DMS79 treated with DMSO at 0.1 percent for 48 hours (cell line): ENCODE data around the gene RBM6.

ENCODE experiments used
- DNase-seq: peaks from one replicate; lab custom pipeline; 2025; lab: John Stamatoyannopoulos, UW

RBM6 gene

DNA sequence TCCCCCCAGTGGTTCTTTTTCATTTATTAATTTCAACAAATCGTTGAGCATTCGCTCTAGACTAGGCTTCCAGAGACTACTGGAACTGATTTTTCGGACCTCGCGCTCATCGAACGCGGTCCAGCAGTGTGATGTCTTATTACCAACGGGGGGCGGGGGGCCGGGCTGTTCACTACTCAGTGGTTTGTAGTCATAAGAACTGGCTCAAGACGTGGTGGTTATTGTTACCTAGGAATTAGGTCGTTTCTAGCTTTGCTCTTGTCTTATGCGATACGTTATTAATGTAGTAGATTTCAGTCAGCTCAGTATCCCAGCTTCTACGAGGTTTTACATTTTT, 149.6 kb downstream of the RBM6 start:
- DNase-seq: no peak

DNA sequence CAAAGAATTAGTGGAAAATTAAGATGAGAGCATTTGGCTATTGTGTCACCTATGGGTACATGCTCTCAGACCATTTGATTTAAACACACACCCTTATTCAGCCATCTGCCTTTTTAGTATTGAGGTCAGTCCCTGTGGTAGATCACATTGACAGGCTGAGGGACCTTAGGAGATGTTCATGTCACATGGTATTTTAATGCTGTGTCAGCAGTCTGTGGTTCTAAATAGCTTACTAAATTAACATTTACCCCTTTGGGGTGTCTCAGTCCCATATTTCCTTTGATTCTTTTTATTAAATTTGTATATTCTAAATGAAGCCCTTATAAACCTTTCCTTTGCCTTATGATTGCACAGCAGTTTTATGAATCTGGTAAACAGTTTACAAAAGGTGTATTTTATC, 151.0 kb downstream of the RBM6 start:
- DNase-seq: no peak

DNA sequence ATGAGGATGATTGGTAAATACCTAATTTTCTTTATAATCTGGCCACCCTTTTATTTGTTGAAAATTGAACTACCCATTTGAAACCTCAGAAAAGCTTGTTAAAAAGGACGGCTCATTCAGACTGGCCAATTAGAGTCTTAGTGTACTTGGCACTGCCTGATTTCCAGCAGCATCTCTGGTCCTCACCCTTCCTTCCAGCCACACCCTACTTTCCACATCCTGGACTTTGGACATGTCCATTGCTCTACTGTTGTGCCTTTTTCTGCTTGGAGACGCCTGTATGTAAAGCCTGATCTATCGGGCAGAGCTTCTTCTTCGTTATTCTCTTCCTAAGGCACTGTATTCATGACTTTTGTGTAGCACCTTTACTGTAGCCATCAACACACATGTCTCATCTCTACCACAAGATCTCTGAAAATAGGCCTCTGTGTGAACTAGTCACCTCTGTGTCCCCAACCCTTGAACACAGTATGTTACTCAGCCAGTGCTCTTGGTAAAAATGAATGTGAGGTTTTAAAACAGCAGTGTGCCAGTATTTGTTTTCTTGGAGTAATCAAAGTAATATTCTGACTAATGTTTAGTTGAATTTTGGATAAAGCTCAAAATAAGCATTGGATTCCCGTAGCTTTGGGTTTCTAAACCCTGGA, 155.5 kb downstream of the RBM6 start:
- DNase-seq: no peak

DNA sequence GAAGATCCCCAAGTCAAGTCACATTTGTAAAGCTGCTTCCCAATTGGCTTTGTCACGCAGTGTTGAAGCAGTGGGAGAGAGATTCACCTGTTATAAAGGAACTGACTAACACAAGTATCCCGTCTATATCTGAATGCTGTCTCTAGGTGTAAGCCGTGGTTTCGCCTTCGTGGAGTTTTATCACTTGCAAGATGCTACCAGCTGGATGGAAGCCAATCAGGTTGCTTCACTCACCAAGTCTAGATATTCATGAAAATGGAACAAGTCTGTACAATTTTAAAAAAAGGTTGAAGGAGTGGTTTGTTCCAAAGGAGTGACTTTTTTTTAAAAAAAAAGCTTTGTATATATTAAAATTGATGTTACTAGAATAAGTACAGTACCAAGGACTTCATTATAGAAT, 160.4 kb downstream of the RBM6 start:
- DNase-seq: no peak

DNA sequence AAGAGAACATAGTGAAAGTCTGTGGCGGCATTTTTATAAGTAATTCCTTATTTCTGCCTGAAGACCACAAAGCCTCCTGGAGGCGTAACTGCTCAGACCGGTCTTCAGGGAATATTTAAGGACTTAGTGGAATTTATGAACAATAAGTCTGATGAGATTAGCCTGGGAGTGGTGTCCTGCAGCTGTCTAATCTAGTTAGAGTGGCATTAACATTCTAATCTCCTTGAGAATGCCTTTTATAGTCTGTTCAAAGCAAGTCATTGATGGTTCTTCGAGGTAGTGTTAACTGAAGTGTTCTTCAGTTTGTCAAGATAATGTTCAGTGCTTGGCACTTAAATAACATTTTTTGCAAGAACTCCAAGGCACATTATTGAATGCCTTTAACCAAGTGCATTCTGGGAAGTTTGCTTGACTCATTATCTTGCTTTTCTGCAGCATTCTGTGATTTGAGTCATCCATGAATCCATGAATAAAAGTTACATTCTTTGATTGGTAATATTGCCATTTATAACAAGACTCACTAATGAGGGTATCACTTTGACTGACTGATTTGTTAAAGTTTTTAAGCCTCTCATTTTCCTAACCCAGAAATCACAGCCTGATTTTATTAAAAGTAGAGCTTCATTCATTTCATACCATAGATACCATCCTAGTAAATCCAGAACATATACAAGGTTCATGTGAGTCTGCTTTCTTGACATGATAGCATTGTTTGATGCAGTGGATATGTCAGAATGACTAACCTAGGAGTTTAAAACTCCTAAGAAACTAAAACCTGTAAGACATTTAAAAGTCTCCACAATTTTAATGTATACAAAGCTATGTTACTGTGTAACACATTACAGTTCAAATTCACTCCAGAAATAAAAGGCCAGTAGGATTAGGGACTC, 161.3 kb downstream of the RBM6 start:
- DNase-seq: peak; percentile 54

DNA sequence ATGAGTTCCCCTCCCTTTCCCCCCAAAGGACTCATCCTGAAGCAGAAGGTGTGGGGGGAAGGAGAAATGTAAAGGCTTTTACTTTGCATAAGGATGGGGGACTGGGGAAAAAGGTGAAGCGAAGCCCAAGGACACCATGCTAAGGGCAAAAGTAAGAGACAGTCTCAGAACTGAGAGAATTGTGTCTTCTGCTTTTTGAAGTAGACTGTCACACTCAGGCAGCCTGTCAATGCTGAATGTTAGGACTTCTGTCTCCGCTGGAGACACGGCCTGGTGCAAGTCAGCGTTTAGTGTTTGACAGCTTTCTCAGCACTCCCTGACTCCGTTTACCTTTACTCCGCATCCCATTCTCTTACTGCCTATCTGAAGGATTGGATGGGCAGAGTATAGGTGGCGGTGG, 162.6 kb downstream of the RBM6 start:
- no peak for DNase-seq

DNA sequence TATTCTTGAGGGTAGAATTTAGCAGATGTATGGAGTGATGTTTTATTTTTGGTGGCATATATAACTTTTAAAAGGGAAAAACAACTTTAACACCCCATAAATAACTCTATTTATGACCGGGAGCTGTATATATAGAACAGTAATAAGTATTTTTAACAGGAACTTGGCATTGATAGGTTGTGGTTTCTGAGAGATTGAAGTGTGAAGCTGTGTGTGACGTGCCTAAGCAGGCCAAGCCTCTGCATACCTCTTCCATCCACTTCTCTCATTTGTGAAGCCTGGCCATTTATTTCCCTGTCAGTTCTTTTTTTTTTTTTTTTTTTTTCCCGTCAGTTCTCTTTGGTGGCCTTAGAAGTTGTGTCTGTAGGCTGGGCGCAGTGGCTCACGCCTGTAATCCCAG, 171.8 kb downstream of the RBM6 start:
- DNase-seq: no peak

DNA sequence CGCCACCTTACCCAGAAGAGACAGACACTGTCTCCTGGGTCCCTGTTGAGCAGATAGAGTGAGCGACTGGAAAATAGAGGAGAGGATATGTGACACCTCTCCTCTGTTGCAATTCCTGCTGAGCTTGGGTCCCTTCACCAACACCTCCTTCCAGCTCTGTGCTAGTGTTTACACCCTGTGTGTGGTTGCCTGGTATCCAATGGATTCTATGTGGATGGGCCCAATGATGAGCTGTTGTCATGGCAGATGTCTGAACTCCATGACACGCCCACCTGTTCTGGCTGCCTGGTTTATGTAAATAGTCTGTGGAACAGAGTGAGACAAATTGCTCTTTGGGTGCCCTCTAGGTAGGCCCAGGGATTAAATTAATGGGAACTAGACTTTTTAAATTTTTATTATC, 172.5 kb downstream of the RBM6 start:
- DNase-seq: no peak

DNA sequence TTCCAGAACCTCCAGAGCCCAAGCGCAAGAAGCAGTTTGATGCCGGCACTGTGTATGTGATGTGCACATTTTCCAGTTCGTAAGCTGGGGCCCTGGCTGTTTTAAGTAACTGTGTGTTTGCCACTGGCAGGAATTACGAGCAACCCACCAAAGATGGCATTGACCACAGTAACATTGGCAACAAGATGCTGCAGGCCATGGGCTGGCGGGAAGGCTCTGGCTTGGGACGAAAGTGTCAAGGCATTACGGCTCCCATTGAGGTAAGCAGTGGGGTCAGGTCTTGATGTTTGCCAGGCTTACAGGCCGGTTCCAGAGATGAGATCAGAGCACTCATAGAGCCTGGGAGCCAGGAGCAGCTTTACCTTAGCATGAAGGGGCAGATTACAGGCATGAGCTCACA, 177.2 kb downstream of the RBM6 start:
- DNase-seq: no peak

DNA sequence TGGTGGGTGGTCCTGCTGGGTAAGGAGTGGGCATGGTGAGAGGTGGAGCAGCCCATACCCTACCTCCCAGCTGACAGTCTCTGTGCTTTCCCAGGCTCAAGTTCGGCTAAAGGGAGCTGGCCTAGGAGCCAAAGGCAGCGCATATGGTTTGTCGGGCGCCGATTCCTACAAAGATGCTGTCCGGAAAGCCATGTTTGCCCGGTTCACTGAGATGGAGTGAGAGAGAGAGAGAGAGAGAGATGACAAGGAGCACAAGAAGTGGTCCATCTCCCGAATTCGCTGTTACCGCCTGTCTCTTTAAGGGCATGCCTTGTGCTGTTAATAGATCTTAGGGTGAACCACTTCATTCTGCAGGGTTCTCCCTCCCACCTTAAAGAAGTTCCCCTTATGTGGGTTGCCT, 178.3 kb downstream of the RBM6 start:
- no peak for DNase-seq

DNA sequence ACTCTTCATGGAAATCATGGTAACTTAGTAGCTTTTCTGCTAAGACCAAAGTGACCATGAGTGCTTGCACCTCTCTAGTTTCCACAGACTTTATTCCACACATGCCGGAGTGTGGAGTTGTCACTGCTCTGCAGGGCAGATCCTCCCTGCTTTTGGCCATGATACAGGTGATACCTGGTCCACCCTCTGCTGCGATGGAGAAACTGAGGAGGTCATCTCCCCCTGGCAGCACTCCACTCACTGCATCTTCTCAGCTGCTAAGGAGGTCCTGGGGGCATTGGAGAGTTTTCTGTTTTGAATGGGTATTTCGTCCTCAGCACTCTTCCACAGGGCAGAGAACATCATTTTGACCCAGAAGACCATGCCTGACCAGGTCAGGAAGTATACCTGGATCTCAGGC, 179.8 kb downstream of the RBM6 start:
- no peak for DNase-seq

DNA sequence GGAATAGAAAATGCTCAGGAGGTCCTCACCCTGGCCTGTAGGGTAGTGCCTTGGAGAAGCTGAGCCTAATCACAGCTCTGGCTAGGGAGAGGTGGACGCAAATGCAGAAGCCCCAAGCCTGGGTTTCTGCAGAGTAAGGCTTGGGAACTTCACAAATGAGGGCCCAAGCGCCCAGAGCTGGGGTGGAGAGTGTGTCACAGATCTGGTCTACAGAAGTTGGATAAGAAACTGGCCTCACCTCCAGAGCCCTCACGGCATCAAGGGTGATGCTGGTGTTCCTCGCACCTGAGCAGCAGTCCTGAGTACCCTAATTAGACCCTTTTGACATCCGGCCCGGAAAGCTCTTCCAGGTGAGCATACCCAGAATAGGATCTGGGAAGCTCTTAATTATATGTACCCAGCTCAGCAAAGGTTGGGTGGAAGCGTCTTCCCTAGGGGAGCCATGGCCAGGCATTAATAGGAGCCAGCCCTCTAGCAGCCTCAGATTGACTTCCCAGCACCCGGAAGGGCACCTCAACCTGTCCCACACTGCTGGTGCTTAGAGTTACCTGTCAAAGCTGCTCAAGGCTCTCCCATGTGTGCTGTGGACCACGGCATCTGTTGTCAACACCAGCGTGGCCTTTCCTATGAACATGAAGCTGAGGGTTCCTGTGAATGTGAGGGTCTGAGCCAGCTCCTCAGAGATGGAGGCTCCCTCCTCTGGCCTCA, 180.6 kb downstream of the RBM6 start:
- no peak for DNase-seq

DNA sequence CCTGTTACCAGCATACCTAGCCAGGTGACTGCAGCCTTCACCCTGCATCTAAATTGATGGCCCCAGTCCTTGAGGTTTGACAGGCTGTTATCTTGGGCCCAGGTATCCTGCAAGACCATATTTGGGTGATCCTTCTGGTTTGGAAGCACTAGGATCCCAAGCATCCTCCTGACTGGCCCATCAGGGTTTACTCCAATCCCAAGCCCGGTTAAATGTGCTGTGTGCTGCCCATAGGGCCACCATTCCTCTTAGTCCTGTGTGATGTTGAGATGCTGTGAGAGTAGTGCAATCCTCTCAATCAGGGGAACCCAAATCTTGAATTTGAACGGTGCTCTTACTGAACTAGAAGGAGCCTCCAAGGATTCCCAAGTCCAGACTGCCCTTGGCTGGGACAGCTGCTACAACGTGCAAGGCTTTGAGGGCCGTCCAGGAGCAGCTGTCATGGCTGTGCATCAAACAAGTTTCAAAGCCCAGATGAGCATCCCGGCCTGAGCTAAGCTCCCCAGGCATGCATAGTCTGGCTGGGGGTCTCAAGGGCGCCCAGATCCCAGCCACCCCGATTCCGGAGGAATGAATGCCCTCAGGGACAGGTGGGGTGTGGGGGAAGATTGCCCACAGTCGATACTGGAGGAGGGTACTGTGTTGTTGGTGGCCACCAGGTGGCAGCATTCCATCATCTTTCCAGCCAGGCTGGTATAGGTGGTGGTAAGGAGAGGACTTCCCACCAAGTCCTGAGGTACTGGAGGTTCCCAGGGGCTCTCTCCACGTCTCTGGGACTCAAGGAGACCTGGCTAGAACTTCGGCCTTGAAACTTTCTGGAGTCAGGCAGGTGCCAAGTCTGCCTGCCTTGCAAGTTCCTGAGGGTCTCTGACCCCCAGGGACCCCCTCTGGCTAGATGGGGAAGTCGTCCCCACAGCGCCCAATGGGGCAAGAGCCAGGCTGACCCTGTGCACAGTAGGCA, 181.4 kb downstream of the RBM6 start:
- DNase-seq: peak; percentile 20

DNA sequence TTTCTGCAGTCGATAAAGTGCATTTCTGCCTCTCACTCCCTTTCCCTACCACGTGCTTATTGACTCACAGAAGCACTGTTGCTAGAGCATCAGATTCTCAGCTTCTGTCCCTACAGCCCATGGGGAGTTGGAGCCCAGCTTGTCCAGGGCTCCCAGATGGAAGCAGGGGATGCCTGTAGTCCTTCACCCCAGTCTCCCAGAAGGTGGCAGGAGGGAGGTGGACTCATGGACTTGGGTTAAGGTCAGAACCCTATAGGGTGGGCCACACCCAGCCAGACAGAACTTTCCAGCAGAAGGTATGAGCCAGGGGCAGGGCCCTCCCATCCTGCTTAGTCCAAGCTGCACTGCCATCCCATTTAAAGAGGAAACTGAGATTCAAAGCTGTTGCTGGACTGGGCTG, 182.1 kb downstream of the RBM6 start:
- DNase-seq: no peak

DNA sequence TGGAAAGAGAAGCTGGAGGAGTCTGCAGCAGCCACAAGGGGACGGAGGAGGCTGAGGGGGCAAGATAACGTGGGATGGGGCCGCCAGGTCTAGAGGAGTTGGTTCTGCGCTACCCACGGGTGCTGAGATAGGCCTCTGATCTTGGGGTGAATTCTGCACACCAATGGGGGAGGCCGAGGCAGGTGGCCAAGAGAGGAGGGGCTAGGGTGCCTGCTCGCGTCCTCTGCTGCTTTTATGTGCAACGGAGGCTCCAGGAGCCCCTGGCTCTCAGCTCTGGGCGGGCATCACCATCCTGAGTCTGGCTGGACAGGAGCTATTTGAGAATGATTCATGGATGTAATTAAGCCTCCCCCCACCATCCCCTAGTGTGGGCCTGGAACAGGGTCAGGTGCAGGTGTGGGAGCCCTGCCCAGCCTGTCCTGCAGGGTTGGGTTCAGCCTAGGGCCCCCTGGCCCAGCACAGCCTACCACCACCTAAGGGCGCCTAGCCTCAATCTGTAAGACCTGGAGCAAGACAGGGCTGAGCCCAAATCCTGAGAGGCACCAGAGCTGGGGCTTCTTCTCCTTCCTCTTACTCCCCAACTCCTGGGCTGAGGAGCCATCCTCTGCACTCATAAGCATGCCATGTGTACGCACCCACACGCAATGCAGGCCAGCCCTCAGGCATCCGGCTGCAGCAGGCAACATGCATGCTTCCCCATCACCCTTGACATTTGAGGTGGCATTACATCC, 182.9 kb downstream of the RBM6 start:
- no peak for DNase-seq

DNA sequence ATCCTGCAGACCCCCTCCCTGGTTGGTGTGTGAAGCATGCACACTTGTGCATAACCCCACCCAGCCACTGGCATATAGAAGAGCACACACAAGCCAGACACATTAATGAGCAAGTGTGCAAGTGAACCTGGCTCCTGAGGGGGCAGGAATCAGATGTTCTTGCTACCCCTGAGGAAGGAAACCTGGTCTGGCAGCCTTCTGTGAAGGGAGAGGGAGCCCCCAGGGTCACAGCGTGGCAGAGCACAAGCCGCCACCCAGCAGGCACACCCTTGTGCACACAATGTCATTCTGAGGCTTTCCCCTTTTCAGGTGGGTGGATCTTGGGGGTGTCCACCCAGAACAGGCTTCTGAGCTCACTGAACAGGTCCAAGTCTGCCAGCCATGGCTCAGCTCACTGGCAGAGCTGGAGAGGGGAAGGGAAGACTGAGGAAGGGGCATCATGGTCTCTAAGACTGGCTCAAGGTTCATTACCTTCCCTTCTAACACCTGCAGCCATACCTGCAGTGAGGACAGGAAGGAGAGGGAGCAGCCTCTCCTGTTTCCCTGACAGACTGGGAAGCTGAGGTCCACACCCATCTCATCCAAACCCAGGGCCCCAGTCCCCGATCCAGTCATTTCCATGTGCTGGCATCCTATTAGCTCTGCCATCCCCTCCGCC, 183.6 kb downstream of the RBM6 start:
- no peak for DNase-seq

DNA sequence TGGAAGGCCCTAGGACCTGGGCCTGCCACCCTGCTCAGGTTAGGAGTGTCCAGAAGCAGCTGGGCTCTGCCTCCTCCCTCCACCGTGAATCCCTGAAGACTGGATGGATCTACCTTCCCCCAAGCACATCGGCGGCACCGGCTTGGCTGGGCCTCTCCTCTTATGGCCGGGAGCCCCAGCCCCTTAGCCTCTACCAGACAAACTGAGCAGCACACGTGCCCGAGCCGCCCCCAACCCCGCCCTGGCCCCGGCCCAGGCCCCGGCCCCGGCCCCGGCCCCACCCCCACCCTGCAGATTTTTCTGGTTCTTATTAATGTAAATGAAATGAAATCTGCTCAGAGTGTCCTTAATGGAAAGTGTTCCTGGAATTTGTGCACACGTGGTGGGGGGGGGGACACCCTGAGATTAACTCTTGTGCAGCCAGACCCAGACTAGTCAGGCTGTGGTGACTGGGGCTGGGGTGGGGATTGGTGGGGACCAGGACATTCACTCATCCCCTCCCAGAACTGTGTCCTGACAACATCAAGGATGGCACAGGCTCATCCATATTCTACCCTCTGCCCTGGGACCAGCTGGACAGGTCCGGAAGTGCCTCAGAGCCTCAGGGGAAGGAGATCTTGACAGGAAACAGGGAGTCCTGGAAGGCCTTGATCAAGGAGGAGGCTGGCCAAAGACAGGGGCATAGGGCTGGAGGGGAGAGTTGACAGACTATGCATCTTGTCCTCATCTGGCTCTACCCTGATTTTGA, 184.3 kb downstream of the RBM6 start:
- no peak for DNase-seq

DNA sequence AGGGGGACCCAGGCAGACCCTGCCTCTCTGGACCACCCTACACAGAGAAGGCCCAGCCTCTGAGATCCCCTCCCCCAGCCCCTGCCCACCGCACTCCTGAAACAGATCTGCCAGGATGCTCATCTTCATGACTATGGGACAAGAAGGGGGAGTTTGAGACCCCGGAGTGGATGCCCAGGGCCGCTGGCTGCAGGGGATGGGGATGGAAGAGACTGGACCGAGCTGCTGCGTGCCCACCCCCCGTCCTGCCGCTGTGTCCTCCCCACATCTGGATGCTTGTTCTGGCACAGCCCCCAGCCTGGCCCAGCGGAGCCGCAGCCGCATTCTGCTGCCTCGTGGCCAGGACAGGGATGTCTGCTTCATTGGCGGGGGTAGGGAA, 184.8 kb downstream of the RBM6 start:
- DNase-seq: no peak

DNA sequence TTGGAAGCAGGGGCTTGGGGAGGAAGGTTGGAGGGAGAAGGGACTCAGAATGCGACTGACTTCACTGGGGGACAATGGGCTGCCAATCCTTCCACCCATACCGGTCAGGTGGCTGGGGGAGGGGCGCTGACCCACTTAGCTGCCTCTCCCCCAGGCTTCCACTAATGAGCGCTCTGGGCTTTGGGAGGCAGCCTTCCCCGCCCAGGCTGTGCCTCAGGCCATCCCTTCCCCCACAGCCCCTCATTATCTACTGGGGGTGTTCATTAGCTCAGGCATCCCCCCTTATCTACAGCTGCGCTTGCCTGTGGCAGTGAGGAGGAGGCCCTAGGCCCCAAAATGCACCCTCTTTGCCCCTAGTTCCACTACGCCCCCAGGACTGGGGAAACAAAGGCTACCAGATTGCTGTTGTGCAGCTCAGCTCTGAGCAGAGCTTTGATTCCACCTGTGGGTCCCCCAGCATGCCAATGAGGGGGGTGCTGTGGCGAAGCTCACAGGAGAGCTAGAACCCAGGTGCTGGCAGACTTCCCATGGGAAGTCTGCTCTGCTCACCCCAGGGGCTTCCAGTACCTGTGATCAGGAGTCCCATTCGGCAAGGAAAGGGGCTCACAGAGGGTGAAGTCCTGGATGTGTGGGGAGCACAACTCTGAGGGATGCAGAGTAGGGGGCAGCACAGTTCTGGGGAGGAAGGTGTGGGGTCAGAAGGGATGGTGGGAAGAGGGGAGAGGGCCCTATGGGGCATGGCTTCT, 185.8 kb downstream of the RBM6 start:
- no peak for DNase-seq
